Thyroid gland (tissue), 4 donors: ENCODE results near the gene EXOC4.

Experiments used
- POLR2A ChIP-seq, 2 donors: fragments of 450-650 bp; IDR thresholded peaks; one replicate each; pipeline ENCODE4 v1.6.1; 2017; ENCODE audit warnings: antibody characterized with exemption in 2 of 2, mild to moderate bottlenecking in 2 of 2, moderate library complexity in 1 of 2
- TF ChIP-seq, protein P1 (sequence below), 6 experiments: fragments of 200-600 bp in 3 of 6; fragments of 450-650 bp in 3 of 6; sonication (generic) in 3 of 6; IDR thresholded peaks; one replicate each; pipeline ENCODE4 v1.5.1; 2016 to 2019; ENCODE audit warnings: antibody characterized with exemption in 6 of 6, mild to moderate bottlenecking in 2 of 6, inconsistent platforms in 1 of 6, moderate library complexity in 1 of 6

GRCh38 chr7:134083766-134084487 lies 831.0 kb downstream of the EXOC4 start:
- TF ChIP-seq, protein P1, sequence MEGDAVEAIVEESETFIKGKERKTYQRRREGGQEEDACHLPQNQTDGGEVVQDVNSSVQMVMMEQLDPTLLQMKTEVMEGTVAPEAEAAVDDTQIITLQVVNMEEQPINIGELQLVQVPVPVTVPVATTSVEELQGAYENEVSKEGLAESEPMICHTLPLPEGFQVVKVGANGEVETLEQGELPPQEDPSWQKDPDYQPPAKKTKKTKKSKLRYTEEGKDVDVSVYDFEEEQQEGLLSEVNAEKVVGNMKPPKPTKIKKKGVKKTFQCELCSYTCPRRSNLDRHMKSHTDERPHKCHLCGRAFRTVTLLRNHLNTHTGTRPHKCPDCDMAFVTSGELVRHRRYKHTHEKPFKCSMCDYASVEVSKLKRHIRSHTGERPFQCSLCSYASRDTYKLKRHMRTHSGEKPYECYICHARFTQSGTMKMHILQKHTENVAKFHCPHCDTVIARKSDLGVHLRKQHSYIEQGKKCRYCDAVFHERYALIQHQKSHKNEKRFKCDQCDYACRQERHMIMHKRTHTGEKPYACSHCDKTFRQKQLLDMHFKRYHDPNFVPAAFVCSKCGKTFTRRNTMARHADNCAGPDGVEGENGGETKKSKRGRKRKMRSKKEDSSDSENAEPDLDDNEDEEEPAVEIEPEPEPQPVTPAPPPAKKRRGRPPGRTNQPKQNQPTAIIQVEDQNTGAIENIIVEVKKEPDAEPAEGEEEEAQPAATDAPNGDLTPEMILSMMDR (IDR thresholded peaks at IDR 0.05): no peak
- TF ChIP-seq POLR2A (IDR thresholded peaks at IDR 0.05): no peak
